ENCODE measurements around the gene CFLAR. TPM values are rescaled to one million over a fixed set of nuclear protein-coding genes. Genes with fewer than 3 reads are reported as not detected.

The CFLAR gene
- total RNA-seq, 1 donor from 2014 or later = 46.1 TPM

DNA sequence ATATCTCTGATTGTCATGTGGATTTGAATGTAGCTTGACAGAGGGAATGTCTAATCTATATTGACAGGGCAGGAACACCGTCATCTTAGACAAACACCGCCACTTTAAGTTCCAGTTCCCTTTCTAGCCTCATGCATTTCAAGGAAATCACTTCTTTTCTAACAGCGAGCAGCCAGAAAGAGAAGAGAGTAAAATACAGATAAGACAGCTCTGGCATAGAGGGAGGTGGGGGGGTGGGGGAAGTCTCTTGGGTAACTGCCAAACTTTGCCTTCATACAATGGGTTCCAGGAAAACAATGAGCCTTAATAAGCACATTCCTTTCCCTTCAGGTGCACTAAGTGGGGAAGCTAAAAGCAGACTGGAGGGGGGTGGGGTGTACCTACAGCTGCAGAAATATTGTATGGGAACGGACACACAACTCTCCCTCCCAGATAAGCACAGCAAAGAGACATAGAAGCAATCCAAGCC lies 104.2 kb downstream of the CFLAR start:
- H3K27ac Mint-ChIP-seq = peak overlapping the region; percentile 68
- H3K36me3 Mint-ChIP-seq (ENCODE audit: insufficient read depth) = no peaks in the 10 kb centered on the region
- H3K4me1 Mint-ChIP-seq (ENCODE audit: low read depth) = peaks cover 8% of the 10 kb centered on the region
- H3K4me3 Mint-ChIP-seq (ENCODE audit: low read depth) = no peak overlapping the region
- TF ChIP-seq, protein P1, sequence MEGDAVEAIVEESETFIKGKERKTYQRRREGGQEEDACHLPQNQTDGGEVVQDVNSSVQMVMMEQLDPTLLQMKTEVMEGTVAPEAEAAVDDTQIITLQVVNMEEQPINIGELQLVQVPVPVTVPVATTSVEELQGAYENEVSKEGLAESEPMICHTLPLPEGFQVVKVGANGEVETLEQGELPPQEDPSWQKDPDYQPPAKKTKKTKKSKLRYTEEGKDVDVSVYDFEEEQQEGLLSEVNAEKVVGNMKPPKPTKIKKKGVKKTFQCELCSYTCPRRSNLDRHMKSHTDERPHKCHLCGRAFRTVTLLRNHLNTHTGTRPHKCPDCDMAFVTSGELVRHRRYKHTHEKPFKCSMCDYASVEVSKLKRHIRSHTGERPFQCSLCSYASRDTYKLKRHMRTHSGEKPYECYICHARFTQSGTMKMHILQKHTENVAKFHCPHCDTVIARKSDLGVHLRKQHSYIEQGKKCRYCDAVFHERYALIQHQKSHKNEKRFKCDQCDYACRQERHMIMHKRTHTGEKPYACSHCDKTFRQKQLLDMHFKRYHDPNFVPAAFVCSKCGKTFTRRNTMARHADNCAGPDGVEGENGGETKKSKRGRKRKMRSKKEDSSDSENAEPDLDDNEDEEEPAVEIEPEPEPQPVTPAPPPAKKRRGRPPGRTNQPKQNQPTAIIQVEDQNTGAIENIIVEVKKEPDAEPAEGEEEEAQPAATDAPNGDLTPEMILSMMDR (IDR thresholded peaks at IDR 0.05; ENCODE audit: unreplicated experiment) = no peak
- H3K27me3 Mint-ChIP-seq = no peaks in the 10 kb centered on the region
- H3K9me3 Mint-ChIP-seq (ENCODE audit: low read depth) = no peaks in the 10 kb centered on the region
- DNase-seq (ENCODE audit: low spot score, unreplicated experiment) = no peak

DNA sequence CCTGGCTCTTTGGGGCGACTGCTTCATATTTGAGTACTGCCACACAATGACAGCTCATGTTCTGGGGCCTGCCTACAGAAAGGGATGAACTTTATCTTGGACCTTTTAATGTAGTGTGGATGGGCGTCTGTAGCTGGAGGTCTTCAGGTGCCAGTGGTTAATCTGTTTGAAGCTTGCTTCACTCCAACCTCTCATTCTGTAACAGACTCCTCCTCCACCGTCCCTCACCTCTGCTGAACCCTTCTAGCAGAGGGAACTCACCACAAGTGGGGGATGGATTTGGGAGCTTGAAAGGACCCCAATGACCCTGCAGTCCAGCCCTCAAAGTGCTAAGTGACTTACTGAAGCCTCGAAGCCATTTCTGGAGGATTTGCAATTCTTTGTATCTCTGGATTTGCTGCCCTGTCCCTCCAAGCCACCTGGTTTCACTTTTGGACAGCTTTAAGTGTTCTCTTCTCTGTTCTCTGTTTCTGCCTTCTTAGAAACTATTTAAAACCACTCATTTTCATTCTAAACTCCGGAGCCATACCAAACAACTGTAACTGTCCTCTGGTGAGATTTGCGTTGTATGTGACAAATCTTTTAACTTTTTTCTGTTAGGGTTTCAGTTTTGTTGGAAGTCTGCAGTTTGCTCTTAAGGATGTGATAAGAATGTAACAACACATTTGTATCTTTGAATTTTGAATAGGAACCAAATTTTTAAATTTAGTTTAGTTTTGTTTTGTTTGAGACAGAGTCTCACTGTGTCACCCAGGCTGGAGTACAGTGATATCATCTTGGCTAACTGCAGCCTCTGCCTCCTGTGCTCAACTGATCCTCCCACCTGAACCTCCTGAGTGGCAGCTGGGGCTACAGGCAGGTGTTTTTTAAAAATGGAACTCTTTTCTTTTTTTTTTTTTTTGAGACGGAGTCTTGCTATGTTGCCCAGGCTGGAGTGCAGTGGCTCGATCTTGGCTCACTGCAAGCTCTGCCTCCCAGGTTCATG lies 107.4 kb downstream of the CFLAR start:
- Mint-ChIP-seq H3K36me3 (ENCODE audit: insufficient read depth) (no peaks in the 10 kb centered on the region), H3K27ac (peak overlapping the region; percentile 84), H3K27me3 (no peaks in the 10 kb centered on the region), H3K4me3 (ENCODE audit: low read depth) (no peak overlapping the region), H3K4me1 (ENCODE audit: low read depth) (peaks cover 8% of the 10 kb centered on the region), H3K9me3 (ENCODE audit: low read depth) (no peaks in the 10 kb centered on the region)
- TF ChIP-seq, protein P1 (IDR thresholded peaks at IDR 0.05; ENCODE audit: unreplicated experiment) = no peak
- no peak for DNase-seq (ENCODE audit: low spot score, unreplicated experiment)

Other genes with a start within 250 kb of the CFLAR start
- 65.1 and 71.8 TPM in 2 replicates for gene PPIL3, start 227.1 kb upstream of the CFLAR start, total RNA-seq
- 27.1 and 27.5 TPM in 2 replicates for gene NIF3L1, start 226.8 kb upstream of the CFLAR start, total RNA-seq
- gene ORC2, start 152.5 kb upstream of the CFLAR start, total RNA-seq = 39.5 and 45.3 TPM in 2 replicates
- 23.8 and 25.7 TPM in 2 replicates for gene HYCC2, start 44.5 kb upstream of the CFLAR start, total RNA-seq
- gene NDUFB3, start 44.2 kb upstream of the CFLAR start, total RNA-seq = 74.7 and 75.7 TPM in 2 replicates
- 9.0 and 9.9 TPM in 2 replicates for gene CASP10, start 67.0 kb downstream of the CFLAR start, total RNA-seq
- 2.8 and 5.0 TPM in 2 replicates for gene CASP8, start 144.4 kb downstream of the CFLAR start, total RNA-seq
- 0.55 and 0.69 TPM in 2 replicates for gene FLACC1, start 241.2 kb downstream of the CFLAR start, total RNA-seq